GM18520 (cell line): Measurements from ENCODE around the gene HOXB4.

Source experiments
- ATAC-seq: cut with Tn5 transposase; IDR thresholded peaks from one replicate; pipeline ENCODE4 v1.9.1; 2021; ENCODE audit not compliant: unreplicated experiment

Gene HOXB4

GRCh38 chr17:48590607-48591161 lies 12.5 kb upstream of the HOXB4 start:
- ATAC-seq = no peak

GRCh38 chr17:48589831-48590606 lies 11.9 kb upstream of the HOXB4 start, which contains the start of gene HOXB3:
Gene HOXB3, minus strand, starts transcription at chr17:48590241. Its CDS starts 37,767 bp downstream, at chr17:48552474.
- ATAC-seq = no peak

- no peak for ATAC-seq
Observed at GRCh38 chr17:48589060-48589830, 11.1 kb upstream of the HOXB4 start.

GRCh38 chr17:48588528-48588927 lies 10.4 kb upstream of the HOXB4 start:
- no peak for ATAC-seq

GRCh38 chr17:48588074-48588415 lies 9.9 kb upstream of the HOXB4 start:
- no peak for ATAC-seq

GRCh38 chr17:48587276-48588073 lies 9.3 kb upstream of the HOXB4 start:
- ATAC-seq = no peak

- no peak for ATAC-seq
Observed at GRCh38 chr17:48586355-48587258, 8.5 kb upstream of the HOXB4 start.

- no peak for ATAC-seq
Observed at GRCh38 chr17:48584223-48584741, 6.1 kb upstream of the HOXB4 start.

GRCh38 chr17:48583708-48584222 lies 5.6 kb upstream of the HOXB4 start:
- ATAC-seq = no peak

- ATAC-seq = no peak
Observed at GRCh38 chr17:48582750-48583069, 4.6 kb upstream of the HOXB4 start.

- no peak for ATAC-seq
Observed at GRCh38 chr17:48579760-48580554, 1.8 kb upstream of the HOXB4 start.

- ATAC-seq = no peak
Observed at GRCh38 chr17:48579471-48579759, 1.3 kb upstream of the HOXB4 start.

- no peak for ATAC-seq
Observed at GRCh38 chr17:48578616-48579470, 693 bp upstream of the HOXB4 start.

- ATAC-seq = no peak
Observed at GRCh38 chr17:48577330-48577945, 712 bp downstream of the HOXB4 start.

GRCh38 chr17:48576479-48577309 lies 1.5 kb downstream of the HOXB4 start:
- ATAC-seq = no peak

GRCh38 chr17:48575673-48576478 lies 2.3 kb downstream of the HOXB4 start:
- no peak for ATAC-seq
